A673 (cell line): ENCODE data around the gene KICS2.

ENCODE experiments used
- CTCF ChIP-seq: fragments of 300-800, 200-600 bp; sonication (generic); conservative IDR thresholded peaks from 2 replicates; pipeline ENCODE4 v1.5.1; 2017; ENCODE audit warnings: low read depth, mild to moderate bottlenecking, antibody characterized with exemption, low read length, moderate library complexity, mixed read lengths
- EZH2 ChIP-seq: fragments of 200-600 bp; sonication (generic); IDR thresholded peaks from 2 replicates; pipeline ENCODE4 v1.6.1; 2017; ENCODE audit warnings: borderline replicate concordance, low read depth, mild to moderate bottlenecking, mixed read lengths, antibody characterized with exemption, low read length; ENCODE audit not compliant: poor library complexity, severe bottlenecking

- TF ChIP-seq CTCF (no peak), EZH2 (no peak)
Observed at GRCh38 chr12:64175254-64175945, 46.7 kb downstream of the KICS2 start.
